ENCODE data around the gene TMA7B.

The TMA7B gene

GRCh38 chr22:39994041-39994565 lies 33.9 kb downstream of the TMA7B start:
- Histone ChIP-seq H3K4me1 (ENCODE audit: low read length) (no peaks in the 10 kb centered on the region), H4K20me1 (ENCODE audit: insufficient read depth, low read length) (no peaks in the 10 kb centered on the region), H3K36me3 (replicated peaks; ENCODE audit: low read depth, low read length) (no peaks in the 10 kb centered on the region), H3K9me3 (ENCODE audit: insufficient read depth, low read length) (no peaks in the 10 kb centered on the region), H3K4me2 (ENCODE audit: low read length) (no peak overlapping the region), H3K27ac (ENCODE audit: low read length) (no peak overlapping the region), H3K9ac (ENCODE audit: low read length) (no peak overlapping the region), H3K27me3 (ENCODE audit: low read depth, low read length) (peaks cover 3% of the 10 kb centered on the region; the same call in 1 of the 2 replicates), H3K79me2 (ENCODE audit: low read length) (no peaks in the 10 kb centered on the region), H2AFZ (ENCODE audit: low read depth, low read length) (no peak overlapping the region), H3K4me3 (ENCODE audit: low read length) (no peak overlapping the region)
- TF ChIP-seq EZH2phosphoT487 (IDR thresholded peaks at IDR 0.05; ENCODE audit: low read depth), result no peak

GRCh38 chr22:39994566-39995392 lies 34.6 kb downstream of the TMA7B start, which contains the start of gene FAM83F:
FAM83F (plus strand) TSS chr22:39994954; CDS start chr22:39995043, 89 bp downstream.
- no peak for TF ChIP-seq EZH2phosphoT487 (IDR thresholded peaks at IDR 0.05; ENCODE audit: low read depth)
- no peak for TF ChIP-seq CTCF (IDR thresholded peaks at IDR 0.05; ENCODE audit: low read depth, low read length)
- Histone ChIP-seq H4K20me1 (ENCODE audit: insufficient read depth, low read length) (no peaks in the 10 kb centered on the region), H3K4me3 (ENCODE audit: low read length) (no peak within 1 kb of the TSS), H3K9me3 (ENCODE audit: insufficient read depth, low read length) (no peaks in the 10 kb centered on the region), H2AFZ (ENCODE audit: low read depth, low read length) (no peak within 1 kb of the TSS), H3K36me3 (replicated peaks; ENCODE audit: low read depth, low read length) (no peaks in the 10 kb centered on the region), H3K79me2 (ENCODE audit: low read length) (no peaks in the 10 kb centered on the region), H3K27me3 (ENCODE audit: low read depth, low read length) (peaks cover 3% of the 10 kb centered on the region; the same call in 1 of the 2 replicates), H3K4me2 (ENCODE audit: low read length) (no peak within 1 kb of the TSS), H3K4me1 (ENCODE audit: low read length) (no peaks in the 10 kb centered on the region), H3K27ac (ENCODE audit: low read length) (no peak within 1 kb of the TSS), H3K9ac (ENCODE audit: low read length) (no peak within 1 kb of the TSS)

- H4K20me1 ChIP-seq (ENCODE audit: insufficient read depth, low read length), result no peaks in the 10 kb centered on the region
- H3K27me3 ChIP-seq (ENCODE audit: low read depth, low read length), result peaks cover 8% of the 10 kb centered on the region
- no peak overlapping the region for H2AFZ ChIP-seq (ENCODE audit: low read depth, low read length)
- H3K36me3 ChIP-seq (replicated peaks; ENCODE audit: low read depth, low read length), result no peaks in the 10 kb centered on the region
- H3K79me2 ChIP-seq (ENCODE audit: low read length), result no peaks in the 10 kb centered on the region
- H3K4me1 ChIP-seq (ENCODE audit: low read length), result no peaks in the 10 kb centered on the region
- no peaks in the 10 kb centered on the region for H3K9me3 ChIP-seq (ENCODE audit: insufficient read depth, low read length)
- TF ChIP-seq CTCF (IDR thresholded peaks at IDR 0.05; ENCODE audit: low read depth, low read length), result no peak
- no peak for TF ChIP-seq EZH2phosphoT487 (IDR thresholded peaks at IDR 0.05; ENCODE audit: low read depth)
- H3K9ac ChIP-seq (ENCODE audit: low read length), result no peak overlapping the region
- H3K4me3 ChIP-seq (ENCODE audit: low read length), result no peak overlapping the region
- H3K4me2 ChIP-seq (ENCODE audit: low read length), result no peak overlapping the region
- no peak overlapping the region for H3K27ac ChIP-seq (ENCODE audit: low read length)
Observed at GRCh38 chr22:39995393-39996252, 35.4 kb downstream of the TMA7B start.

GRCh38 chr22:39996732-39997131 lies 36.5 kb downstream of the TMA7B start:
- H3K79me2 ChIP-seq (ENCODE audit: low read length), result no peaks in the 10 kb centered on the region
- no peak for TF ChIP-seq EZH2phosphoT487 (IDR thresholded peaks at IDR 0.05; ENCODE audit: low read depth)
- no peak for TF ChIP-seq CTCF (IDR thresholded peaks at IDR 0.05; ENCODE audit: low read depth, low read length)
- no peaks in the 10 kb centered on the region for H3K4me1 ChIP-seq (ENCODE audit: low read length)
- H3K4me3 ChIP-seq (ENCODE audit: low read length), result no peak overlapping the region
- no peaks in the 10 kb centered on the region for H3K9me3 ChIP-seq (ENCODE audit: insufficient read depth, low read length)
- no peak overlapping the region for H3K9ac ChIP-seq (ENCODE audit: low read length)
- H3K36me3 ChIP-seq (replicated peaks; ENCODE audit: low read depth, low read length), result no peaks in the 10 kb centered on the region
- no peak overlapping the region for H3K27ac ChIP-seq (ENCODE audit: low read length)
- H2AFZ ChIP-seq (ENCODE audit: low read depth, low read length), result no peak overlapping the region
- no peaks in the 10 kb centered on the region for H4K20me1 ChIP-seq (ENCODE audit: insufficient read depth, low read length)
- no peak overlapping the region for H3K4me2 ChIP-seq (ENCODE audit: low read length)
- peaks cover 12% of the 10 kb centered on the region for H3K27me3 ChIP-seq (ENCODE audit: low read depth, low read length)
